ENCODE measurements around the gene SSBP3. TPM values are rescaled to one million over a fixed set of nuclear protein-coding genes. Genes with fewer than 3 reads are reported as not detected.
A peak's percentile ranks its signal among the peaks of the same experiment; 100 is the strongest.
"Not testable (repeated sequence)": the region's sequence is repeated elsewhere in the genome, so short reads cannot be mapped to it uniquely, and the experiment has no call there.

The SSBP3 gene
- polyA plus RNA-seq, 1 donor from 2014 or later: 6.6 TPM

- H3K9me3 Mint-ChIP-seq, H3K27ac Mint-ChIP-seq, H3K4me3 Mint-ChIP-seq, H3K36me3 Mint-ChIP-seq, H3K4me1 Mint-ChIP-seq: not testable (repeated sequence)
- peaks cover 28% of the 10 kb centered on the region for H3K27me3 Mint-ChIP-seq
These were observed 12.4 kb upstream of the SSBP3 start for GRCh38 chr1:54418598-54418997.

GRCh38 chr1:54417123-54417522 is 10.9 kb upstream of the SSBP3 start:
- H3K27ac Mint-ChIP-seq: peak overlapping the region in 1 of 3 donors; percentile 3
- no peak overlapping the region for H3K4me3 Mint-ChIP-seq
- peaks cover 1% of the 10 kb centered on the region for H3K36me3 Mint-ChIP-seq
- no peaks in the 10 kb centered on the region for H3K9me3 Mint-ChIP-seq
- H3K4me1 Mint-ChIP-seq: peaks cover 0 to 3% (median 2%) of the 10 kb centered on the region in 3 donors
- peaks cover 26% of the 10 kb centered on the region for H3K27me3 Mint-ChIP-seq

DNA sequence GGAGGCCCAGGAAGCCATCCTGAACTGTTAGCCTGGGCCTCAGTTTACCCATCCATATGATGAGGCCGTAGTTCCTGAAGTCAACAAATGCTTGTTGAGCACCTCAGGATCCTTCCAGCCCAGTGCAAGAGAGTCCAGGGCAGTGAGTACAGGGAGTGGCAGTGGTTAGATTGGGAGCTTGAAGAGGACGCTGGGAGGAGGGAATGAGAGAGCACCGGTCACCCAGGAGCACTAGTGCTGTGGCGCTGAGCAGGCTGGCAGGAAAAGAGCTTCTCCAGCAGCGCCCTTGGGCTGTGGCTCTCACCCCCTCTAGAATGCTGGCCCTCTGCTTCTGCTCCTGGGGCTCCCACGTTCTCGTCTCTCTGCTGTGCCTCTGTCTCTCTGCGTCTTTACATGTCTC is 10.2 kb upstream of the SSBP3 start:
- Mint-ChIP-seq H3K27ac (no peak overlapping the region), H3K4me3 (no peak overlapping the region), H3K27me3 (peaks cover 26% of the 10 kb centered on the region), H3K9me3 (no peaks in the 10 kb centered on the region), H3K4me1 (peaks cover 0 to 3% (median 2%) of the 10 kb centered on the region in 3 donors), H3K36me3 (peaks cover under 1% of the 10 kb centered on the region)

DNA sequence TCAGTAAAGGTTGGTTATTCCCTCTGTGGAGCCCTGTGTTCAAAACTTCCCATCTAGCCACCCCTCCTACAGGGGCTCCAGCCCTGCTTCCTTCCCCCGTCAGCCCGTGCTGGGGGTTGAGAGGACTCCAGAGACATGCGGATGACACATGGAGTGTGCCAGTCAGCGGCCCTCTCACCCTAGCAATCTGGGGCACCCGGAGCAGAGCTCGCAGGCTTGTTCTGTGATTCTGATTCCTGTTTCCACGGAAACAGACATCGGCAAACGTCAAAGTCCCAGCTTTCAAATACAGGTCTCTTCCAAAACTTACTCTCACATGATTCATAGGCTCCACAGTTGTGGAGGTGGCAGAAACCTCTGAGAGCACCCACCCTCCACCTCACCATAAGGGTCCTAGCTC is 9.8 kb upstream of the SSBP3 start:
- peaks cover 26% of the 10 kb centered on the region for H3K27me3 Mint-ChIP-seq
- H3K27ac Mint-ChIP-seq: no peak overlapping the region
- no peaks in the 10 kb centered on the region for H3K9me3 Mint-ChIP-seq
- no peaks in the 10 kb centered on the region for H3K36me3 Mint-ChIP-seq
- H3K4me3 Mint-ChIP-seq: no peak overlapping the region
- peaks cover 0 to 3% (median 2%) of the 10 kb centered on the region in 3 donors for H3K4me1 Mint-ChIP-seq

- H3K4me1 Mint-ChIP-seq: peaks cover 0 to 3% (median 2%) of the 10 kb centered on the region in 3 donors
- H3K36me3 Mint-ChIP-seq: no peaks in the 10 kb centered on the region
- H3K9me3 Mint-ChIP-seq: no peaks in the 10 kb centered on the region
- H3K4me3 Mint-ChIP-seq: no peak overlapping the region
- peaks cover 26% of the 10 kb centered on the region for H3K27me3 Mint-ChIP-seq
- H3K27ac Mint-ChIP-seq: no peak overlapping the region
These were observed 9.3 kb upstream of the SSBP3 start for GRCh38 chr1:54415533-54415932.

DNA sequence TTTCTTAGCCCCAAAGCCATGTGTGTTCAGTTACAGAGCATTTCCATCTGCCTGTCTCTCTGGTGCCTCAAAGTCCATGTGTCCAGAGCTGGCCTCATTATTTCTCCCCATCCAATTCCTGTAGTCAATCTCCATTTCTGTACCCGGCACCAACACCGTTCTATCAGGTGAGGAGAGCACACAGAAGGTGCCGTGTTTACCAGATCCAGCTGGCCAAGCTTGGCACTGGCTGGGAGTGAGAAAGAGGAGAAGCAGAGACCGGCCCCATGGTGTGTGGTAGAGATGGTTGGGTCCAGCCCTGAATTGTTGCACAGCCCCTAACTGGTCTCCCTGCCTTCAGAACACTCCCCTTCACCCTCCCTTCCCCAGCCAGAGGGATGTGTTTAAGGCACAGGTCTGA is 7.5 kb upstream of the SSBP3 start:
- Mint-ChIP-seq H3K4me3 (no peak overlapping the region), H3K27me3 (peaks cover 29% of the 10 kb centered on the region), H3K9me3 (peaks cover 0 to 1% (median 0%) of the 10 kb centered on the region in 3 donors), H3K27ac (no peak overlapping the region), H3K4me1 (peaks cover 11 to 16% (median 15%) of the 10 kb centered on the region in 3 donors), H3K36me3 (peaks cover 3% of the 10 kb centered on the region)

GRCh38 chr1:54413295-54413694 is 7.1 kb upstream of the SSBP3 start:
- H3K4me1 Mint-ChIP-seq: peaks cover 15 to 21% (median 19%) of the 10 kb centered on the region in 3 donors
- peaks cover 3% of the 10 kb centered on the region for H3K36me3 Mint-ChIP-seq
- H3K27me3 Mint-ChIP-seq: peaks cover 29% of the 10 kb centered on the region
- H3K27ac Mint-ChIP-seq: peak overlapping the region in 1 of 3 donors; percentile 30
- no peak overlapping the region for H3K4me3 Mint-ChIP-seq
- peaks cover 0 to 1% (median 0%) of the 10 kb centered on the region in 3 donors for H3K9me3 Mint-ChIP-seq

DNA sequence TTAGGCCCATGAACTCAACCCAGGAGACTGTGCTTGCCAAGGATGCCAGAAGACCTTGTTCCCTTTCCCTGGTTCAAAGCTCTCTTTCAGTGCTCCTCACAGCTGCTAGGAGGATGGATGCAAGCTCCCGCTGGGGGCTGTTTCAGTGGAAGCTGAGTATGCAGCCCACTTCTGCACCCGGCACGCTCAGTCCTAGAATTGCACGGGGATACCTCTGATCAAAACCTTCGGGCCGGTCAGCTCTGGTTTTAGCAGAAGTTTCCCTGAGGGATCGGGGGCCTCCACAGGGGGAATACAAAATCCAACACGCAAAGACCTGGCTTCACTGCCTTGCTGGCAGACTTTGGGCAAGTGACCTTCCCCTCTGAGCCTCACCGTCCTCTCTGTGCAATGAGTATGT is 4.2 kb upstream of the SSBP3 start:
- peaks cover 3% of the 10 kb centered on the region for H3K36me3 Mint-ChIP-seq
- peaks cover 0 to 1% (median 0%) of the 10 kb centered on the region in 3 donors for H3K9me3 Mint-ChIP-seq
- H3K27me3 Mint-ChIP-seq: peaks cover 20% of the 10 kb centered on the region
- no peak overlapping the region for H3K4me3 Mint-ChIP-seq
- peak overlapping the region in 1 of 3 donors; percentile 98 for H3K27ac Mint-ChIP-seq
- H3K4me1 Mint-ChIP-seq: peaks cover 22 to 28% (median 27%) of the 10 kb centered on the region in 3 donors

DNA sequence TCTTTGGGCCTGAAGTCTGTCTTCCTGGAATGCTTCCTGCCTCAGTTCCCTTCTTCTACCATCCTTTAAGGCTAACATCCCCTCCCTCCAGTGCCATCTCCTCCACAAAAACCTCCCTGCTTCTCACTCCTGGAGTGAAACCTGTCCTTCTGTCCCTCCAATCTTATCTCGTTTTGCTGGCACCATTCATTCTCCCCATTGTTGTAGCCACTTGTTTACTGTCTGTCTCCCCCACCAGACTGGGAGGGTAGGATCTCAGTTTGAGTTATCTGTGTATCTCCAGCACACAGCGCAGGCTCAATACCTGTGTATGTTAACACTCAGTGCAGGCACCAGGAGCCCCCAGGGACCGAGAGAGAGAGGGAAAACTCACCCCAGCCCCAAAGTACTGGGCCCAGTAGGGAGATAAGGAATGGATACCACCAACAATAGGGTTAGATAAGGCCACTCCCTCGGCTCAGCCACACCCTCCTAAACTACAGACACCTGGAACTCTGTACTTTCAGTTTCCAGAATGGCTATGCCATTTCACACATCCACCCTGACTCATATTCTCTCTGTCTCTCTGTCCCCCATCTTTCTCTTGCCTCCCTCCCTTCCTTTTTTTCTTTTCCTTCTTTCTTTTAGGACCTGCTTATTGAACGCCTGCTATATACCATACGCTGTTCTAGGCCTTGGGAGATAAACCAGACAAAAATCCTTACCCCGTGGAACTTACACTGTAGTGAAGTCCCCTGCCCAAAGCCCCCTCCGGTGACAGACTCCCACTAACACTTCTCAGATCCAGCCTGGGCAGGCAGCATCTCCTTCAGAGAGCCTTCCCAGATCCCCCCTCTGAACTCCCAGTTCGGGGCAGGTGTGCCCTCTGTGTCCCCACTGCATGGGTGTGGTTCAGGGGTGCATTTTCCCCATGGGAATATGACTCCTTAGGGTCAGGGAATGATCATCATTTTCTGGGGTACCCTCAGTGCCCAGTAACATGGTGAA is 3.3 kb upstream of the SSBP3 start:
- Mint-ChIP-seq H3K27me3 (peaks cover 13% of the 10 kb centered on the region), H3K4me1 (peaks cover 27 to 29% (median 27%) of the 10 kb centered on the region in 3 donors), H3K4me3 (peak overlapping the region in 3 of 4 donors; percentile 73 to 100 (median 75)), H3K9me3 (peaks cover 0 to 1% (median 0%) of the 10 kb centered on the region in 3 donors), H3K36me3 (peaks cover 3% of the 10 kb centered on the region), H3K27ac (peak overlapping the region; percentile 46 to 98 (median 88))

DNA sequence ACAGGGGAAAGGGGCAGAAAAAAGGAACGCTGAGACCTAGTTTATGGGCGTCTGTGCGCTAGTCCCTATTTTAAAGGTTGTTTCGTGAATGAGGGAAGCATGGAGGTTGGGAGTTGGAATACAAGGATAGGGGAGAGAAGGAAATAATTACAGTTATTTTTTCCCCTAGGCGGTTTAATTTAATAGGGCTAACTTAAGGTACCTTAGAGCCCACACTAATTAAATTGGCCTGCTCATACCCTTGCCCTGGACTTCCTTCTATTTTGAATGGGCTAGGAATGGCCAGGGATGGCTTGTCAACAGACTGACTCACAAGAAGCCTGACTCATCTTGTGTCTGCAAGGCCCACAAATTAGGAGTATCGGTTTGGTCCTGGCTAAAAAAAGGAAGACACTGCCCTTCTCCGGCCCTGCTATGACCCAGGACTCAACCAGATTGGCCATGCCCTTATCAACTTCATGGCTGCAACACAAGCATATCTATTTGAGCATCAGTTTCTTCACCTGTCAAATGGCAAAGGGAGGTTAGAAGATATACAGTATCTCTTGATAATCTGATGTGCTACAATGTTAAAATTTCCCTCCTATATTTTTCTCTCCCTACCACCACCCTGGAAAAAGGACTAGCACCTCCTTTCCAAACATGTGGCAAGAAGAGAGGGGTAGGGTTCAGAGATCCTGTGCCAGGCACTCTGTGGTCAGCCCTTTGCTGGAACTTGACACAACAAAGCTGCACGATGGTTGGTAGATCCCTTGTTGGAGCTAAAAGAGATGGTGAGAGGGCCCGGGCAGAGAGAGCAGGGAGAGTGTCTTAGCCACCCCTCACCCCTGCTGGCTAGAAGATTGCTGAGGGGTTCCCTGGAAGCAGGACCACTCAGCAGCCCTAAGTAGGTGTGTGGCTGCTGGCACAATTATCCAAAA is 2.2 kb upstream of the SSBP3 start:
- H3K27ac Mint-ChIP-seq: peak overlapping the region; percentile 96 to 98 (median 96)
- peaks cover 33 to 36% (median 35%) of the 10 kb centered on the region in 3 donors for H3K4me1 Mint-ChIP-seq
- H3K9me3 Mint-ChIP-seq: peaks cover 0 to 1% (median 0%) of the 10 kb centered on the region in 3 donors
- peak overlapping the region; percentile 93 to 100 (median 98) for H3K4me3 Mint-ChIP-seq
- H3K36me3 Mint-ChIP-seq: peaks cover 3% of the 10 kb centered on the region
- peaks cover 5% of the 10 kb centered on the region for H3K27me3 Mint-ChIP-seq

DNA sequence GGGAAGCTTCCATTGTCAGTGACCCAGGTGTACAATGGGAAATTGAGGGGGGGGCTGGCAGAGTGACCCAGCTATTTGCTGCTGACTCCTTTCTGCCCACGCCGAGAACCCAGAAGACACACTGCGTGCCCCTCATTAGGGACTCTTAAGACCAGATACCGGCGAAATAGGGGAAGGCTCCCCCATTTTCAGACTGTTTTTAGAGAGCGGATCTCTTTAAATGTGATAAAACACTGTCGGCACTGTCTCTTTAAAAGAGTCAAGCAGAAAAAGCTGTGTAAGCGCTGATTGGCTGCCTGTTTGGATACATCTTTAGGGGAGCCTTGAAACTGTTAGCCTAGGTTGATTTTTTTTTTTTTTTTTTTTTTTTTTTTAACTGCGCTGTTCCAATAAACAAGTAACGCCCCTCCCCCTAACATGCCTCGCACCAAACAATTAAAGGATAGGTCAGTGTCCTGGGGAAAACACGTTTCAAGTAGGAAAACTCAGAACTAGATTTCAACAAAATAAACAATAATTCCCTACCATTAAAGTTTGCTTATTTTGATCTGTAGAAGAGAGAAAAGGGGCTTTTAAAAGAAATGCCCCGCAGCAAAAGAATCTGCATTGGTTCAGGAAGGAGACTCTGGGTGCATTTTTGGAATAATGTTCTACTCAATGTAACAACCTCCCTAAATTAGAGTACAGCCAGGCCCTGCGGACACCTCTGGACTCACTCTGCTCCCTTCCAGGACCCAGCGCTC is 1.4 kb upstream of the SSBP3 start:
- H3K27ac Mint-ChIP-seq: peak overlapping the region; percentile 96 to 98 (median 96)
- H3K27me3 Mint-ChIP-seq: peaks cover 5% of the 10 kb centered on the region
- H3K4me1 Mint-ChIP-seq: peaks cover 37 to 41% (median 39%) of the 10 kb centered on the region in 3 donors
- peaks cover 0 to 1% (median 0%) of the 10 kb centered on the region in 3 donors for H3K9me3 Mint-ChIP-seq
- H3K36me3 Mint-ChIP-seq: peaks cover 3% of the 10 kb centered on the region
- H3K4me3 Mint-ChIP-seq: peak overlapping the region; percentile 93 to 100 (median 98)

- Mint-ChIP-seq H3K27ac (peak overlapping the region; percentile 96 to 98 (median 96)), H3K36me3 (peaks cover 3% of the 10 kb centered on the region), H3K4me3 (peak overlapping the region; percentile 93 to 100 (median 98)), H3K27me3 (peaks cover 4% of the 10 kb centered on the region), H3K9me3 (peaks cover 0 to 1% (median 0%) of the 10 kb centered on the region in 3 donors), H3K4me1 (peaks cover 39 to 43% (median 39%) of the 10 kb centered on the region in 3 donors)
These were observed 885 bp upstream of the SSBP3 start for GRCh38 chr1:54407154-54407403.

- Mint-ChIP-seq H3K27ac (no peak overlapping the region), H3K9me3 (peaks cover 0 to 1% (median 0%) of the 10 kb centered on the region in 3 donors), H3K36me3 (peaks cover 3% of the 10 kb centered on the region), H3K4me1 (peaks cover 43 to 53% (median 51%) of the 10 kb centered on the region in 3 donors), H3K27me3 (peaks cover 4% of the 10 kb centered on the region), H3K4me3 (peak overlapping the region in 2 of 4 donors; percentile 68 to 75)
These were observed 298 bp downstream of the SSBP3 start for GRCh38 chr1:54405898-54406293.
